GM20431 (cell line): ENCODE data around the gene FHL2.

ENCODE experiments used
- in situ Hi-C: fragments of 300-500 bp; cut with MseI, MboI; formaldehyde crosslinking; loops from one replicate; pipeline ENCODE4 v1.15.0; 2020; ENCODE audit warnings: low sequenced_read_pairs; ENCODE audit not compliant: unreplicated experiment

Gene FHL2

DNA sequence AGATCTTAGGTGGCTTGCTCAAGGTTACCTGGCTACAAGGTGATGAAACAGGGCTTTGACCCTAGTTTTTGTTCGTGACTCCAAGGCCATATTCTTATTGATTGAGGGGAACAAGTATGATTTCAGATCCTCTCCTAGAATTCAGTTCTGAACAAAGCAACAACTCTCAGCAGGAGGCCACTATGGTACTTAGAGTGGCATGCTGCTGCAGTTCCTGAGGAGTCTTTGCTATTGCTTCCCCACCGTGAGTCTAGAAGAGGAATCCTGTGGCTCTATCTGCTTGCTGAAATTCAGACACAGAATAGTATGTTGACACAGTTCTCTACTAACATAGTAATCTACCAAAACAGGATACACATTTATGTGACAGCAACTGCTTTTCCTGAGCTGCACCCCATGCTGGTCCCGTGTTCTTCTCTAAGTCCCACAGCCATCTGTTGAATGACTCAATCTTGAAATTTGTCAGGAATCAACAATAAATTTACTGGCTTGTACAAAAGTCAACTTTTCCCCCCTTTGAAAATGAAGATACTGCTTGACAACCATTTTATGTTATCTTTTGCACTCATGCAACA, 73.4 kb downstream of the FHL2 start:
- in situ Hi-C loops: no loop called here

DNA sequence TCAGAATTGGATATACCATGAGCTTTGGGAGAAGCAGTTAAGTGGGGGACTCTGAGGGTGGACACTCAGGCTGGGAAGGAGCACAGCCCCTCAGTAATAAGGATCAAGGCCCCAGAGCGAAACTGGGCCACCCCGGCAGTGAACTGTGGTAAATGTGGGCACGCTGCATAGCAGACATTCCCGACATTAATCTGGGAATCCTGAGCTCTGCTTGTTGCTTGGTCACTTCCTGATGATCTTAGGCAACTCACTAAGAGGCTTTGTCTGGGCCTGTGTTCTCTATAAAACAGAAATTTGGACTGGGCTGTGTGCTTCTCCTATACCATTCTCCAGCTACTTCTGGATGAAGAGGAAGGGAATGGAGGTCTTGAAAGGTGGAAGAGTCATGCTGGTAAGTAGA, 74.1 kb downstream of the FHL2 start:
- in situ Hi-C loops: no loop called here

DNA sequence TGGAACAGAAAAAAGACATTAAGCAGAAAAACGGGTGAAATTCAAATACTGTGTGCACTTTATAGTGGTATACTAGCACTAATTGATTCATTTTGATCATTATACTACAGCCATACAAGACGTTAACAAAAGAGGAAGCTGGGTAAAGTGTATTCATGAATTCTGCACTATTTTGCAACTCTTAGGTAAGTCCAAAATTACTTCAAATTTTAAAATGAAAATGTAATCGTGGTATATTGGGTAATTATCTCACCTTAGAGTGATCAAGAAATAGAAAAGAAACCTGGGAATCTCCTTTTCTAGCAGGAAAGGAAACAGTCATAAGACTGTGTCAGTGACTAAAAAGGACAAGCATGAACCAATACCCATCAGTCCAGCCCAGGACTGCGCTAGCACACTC, 74.8 kb downstream of the FHL2 start:
- in situ Hi-C loops: no loop called here

DNA sequence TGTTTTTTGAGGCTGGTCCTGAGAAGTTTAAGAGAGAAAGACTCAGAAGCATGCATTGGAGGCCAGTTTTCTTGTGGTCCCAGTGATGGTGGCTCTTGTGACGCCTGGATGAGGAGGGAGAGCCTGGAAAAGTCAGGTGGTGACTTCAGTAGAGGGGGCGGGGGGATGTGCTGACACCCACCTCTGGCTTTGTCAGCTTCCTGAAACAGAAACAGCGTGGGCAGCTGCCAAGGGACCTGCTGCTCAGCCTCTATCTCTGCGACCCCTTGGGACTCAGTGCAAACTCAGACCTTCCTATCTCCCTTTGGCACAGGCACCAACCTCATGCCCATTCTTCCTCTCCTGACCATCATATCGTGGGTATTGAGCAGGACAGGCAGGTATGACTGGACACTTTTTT, 75.7 kb downstream of the FHL2 start:
- in situ Hi-C loops: no loop called here

DNA sequence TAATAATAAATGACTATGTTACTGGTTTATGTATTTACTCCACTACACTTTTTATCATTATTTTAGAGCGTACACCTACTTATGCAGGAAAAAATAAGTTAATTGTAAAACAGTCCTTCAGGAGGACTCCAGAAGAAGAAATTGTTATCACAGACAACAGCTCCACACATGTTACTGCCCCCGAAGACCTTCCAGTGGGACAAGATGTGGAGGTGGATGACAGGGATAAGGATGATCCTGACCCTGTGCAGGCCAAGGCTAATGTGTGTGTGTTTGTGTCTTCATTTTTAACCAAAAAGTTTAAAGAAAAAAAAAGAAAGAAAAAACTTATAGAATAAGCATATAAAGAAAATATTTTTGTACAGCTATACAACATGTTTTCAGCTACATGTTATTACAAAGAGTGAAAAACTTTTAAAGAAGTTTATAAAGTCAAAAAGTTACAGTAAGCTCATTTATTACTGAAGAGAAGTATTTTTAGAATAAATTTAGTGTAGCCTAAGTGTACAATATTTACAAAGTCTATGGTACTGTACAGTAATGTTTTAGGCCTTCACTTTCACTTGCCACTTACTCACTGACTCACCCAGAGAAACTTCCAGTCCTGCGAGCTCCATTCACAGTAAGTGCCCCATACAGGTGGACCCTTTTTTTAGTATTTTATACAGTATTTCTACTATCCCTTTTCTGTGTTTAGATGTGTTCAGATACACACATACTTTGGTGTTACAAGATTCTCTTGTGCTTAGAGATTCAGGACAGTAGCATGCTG, 76.8 kb downstream of the FHL2 start:
- in situ Hi-C loops: no loop called here

DNA sequence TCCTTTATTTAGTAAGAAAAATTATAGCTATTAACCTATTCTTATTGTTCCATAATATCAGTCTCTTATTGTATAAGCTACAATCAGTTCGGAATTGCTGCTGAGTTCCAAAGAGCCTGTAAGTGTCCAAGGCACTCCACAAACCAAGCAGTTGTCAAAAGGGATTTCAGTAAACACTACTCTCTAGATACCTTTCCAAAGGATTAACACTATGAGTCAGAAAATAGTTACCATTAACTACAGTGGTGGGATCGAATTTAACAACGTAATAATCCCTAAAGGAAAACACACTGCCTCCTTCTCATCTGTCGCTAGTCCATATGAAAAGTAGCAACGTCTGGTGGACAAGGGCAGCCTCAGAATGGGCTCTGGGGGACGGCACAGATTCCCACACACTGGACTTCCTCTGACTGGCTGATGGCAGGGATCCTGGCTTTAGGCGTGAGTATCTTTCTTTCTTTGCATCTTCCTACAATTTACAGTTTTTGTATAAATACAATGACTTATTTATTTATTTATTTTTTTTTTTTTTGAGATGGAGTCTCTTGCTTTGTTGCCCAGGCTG, 78.1 kb downstream of the FHL2 start:
- in situ Hi-C loops: no loop called here

DNA sequence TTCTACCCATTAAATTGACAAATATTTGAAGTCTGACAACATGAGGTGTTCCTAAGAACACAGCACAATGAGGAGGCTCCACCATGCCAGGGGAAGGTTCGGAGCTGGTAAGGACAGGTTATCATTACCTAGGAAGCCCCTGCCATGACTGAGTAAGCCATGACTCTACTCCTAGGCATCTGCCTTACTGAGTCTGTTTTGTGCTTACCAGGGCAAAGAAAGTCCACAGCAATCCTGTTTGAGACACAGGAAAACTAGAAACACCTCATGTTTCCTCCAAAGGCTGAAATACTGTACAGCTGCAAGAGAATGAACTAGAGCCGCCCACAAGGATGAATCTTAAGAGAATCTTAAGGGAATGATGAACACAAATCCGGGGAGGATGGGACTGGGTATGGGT, 80.9 kb downstream of the FHL2 start:
- in situ Hi-C loops: no loop called here

DNA sequence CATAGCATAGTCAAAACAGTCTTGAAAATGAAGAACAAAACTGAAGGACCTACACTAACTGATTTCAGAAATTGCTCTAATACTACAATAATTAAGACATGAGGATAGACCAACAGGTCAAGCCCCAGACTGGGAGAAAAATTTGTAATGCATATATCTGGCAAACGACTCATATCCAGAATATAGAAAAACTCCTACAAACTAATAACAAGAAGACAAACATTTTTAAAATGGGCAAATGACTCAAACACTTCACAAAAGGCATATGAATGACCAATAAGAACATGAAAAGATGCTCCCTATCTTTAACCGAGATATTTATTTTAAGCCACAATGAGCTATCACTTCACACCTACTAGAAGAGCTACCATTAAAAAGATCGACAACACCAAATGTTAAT, 83.5 kb downstream of the FHL2 start:
- in situ Hi-C loops: no loop called here

DNA sequence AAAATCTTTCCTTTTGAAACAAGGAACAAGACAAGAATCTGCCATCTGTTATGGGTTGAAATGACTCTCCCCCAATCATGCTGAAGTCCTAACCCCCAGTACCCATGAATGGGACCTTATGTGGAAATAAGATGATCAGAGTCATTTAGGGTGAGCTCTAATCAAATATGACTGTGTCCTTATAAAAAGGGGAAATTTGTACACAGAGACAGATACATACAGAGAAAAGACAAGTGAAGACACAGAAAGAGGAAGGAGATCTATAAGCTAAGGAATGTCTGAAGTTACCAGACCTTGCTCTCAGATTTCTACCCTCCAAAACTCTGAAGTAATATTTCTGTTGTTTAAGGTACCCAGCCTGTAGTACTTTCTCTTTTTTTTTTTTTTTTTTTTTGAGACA, 85.0 kb downstream of the FHL2 start:
- in situ Hi-C loops: no loop called here
